ENCODE data around the gene IFI44L.

The IFI44L gene

GRCh38 chr1:78619803-78620579 is at the start of gene IFI44L:
TSS of gene IFI44L (plus strand) at chr1:78620448. CDS start at chr1:78627916, 7,468 bp downstream.
- peak; percentile 56 for DNase-seq

- no peak for DNase-seq
These were observed 49.7 kb upstream of the IFI44L start for GRCh38 chr1:78570539-78570938.

DNA sequence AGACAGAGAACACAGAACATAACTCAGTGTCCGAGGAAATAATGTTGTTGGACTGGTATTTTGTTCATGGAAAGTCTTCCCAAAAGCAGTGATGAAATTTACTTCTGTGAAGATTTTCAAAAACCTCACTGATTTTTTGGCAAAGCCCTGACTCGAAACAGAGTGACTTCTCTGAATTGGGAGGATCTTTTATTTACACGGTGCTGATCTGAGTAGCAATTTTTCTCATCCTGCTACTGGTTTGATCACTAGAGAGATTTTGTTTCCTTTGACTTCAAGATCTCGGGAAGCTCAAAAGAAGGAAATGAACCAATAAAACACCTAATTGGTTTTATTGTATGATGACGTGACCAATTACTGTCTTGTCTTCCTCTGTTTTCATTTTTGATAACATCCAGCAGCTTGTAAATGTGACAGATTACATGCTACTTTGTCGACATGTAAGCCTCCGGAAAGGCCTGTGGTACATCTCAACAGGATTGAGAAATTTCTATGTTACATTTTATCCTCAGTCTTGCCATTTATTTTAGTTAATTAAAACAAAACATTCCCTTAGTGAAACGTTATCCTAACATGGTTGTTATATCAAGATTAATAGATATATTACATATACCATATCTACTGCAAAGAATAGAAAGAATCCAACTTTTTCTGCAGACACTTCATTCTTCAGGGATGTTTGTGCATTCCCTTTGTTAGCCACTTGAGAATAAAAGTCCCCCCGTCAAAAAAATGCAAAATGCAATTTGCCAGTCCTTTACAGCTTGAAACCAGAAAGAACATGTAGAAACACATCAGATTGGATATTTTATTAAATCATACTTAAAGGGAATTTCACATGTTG is 42.8 kb upstream of the IFI44L start:
- DNase-seq: no peak

- no peak for DNase-seq
These were observed 33.7 kb upstream of the IFI44L start for GRCh38 chr1:78586572-78586971.

- DNase-seq: no peak
These were observed 33.0 kb upstream of the IFI44L start for GRCh38 chr1:78587211-78587610.

DNA sequence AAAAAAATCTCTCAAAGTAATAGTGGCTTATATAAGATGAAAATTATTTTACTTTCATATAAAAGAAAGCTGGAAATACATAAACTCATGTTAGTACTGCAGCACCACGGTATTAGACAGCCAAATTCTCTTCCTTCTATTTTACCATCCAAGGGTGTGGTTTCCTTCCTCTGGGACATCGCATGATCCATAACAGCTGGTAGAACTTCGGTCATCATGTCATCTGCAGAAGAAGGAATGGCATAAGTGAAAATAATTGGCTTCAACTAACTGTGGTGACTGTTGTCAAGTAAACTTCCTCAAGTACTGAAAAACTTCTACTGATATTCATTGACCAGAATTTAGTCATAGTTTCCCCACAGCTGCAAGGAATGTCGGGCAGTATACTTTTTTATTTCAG is 28.3 kb upstream of the IFI44L start:
- DNase-seq: no peak

DNA sequence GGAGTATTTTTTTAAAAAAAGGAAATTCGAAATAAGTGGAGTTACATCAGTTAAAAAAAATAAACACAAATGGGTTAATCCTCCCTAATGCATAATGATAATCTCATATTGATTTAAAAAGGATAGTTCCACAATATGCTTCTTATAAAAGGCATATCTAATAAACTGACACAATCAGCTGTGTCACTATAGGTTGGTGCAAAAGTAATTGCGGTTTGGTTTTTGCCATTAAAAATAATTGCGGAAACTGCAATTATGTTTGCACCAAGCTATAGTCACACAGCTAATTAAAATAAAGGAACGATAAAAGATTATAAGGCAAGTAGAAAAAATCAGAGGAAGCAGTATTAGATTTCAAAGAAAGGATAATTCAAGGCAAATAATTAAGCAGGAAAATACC is 21.0 kb upstream of the IFI44L start:
- no peak for DNase-seq

- no peak for DNase-seq
These were observed 19.2 kb upstream of the IFI44L start for GRCh38 chr1:78601068-78601467.

DNA sequence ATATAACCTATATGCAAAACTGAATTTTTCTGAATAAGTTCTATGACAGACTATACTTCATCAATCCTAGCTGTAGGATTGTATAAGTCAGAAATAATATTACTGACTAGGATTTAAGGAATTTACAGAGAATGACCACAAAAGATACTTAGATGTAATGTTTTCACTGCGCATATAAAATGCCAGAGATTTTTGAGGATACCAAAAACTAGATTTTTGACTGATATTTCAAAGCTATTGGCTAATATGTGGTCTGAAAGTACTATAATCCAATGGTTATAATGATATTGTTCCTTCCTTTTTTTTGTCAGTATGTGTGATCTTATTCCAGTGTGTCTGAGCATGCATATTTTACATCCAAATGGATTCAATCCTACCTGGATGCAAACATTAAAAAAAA is 17.0 kb upstream of the IFI44L start:
- no peak for DNase-seq

DNA sequence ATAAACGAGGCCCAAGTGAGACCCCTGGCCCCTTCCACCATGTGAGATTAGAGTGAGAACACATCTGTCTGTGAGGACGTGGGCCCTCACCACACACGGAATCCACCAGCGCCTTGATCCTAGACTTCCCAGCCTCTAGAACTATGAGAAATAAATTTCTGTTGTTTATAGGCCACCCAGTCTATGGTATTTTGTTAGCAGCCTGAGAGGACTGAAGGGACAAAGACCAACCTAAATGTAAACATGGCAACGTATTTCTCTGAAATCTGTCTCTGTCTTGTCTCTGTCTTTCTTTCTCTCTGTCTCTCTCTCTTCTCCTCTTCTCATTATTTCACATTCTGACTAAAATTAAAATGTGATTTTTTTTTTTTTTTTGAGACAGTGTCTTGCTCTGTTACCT is 15.6 kb upstream of the IFI44L start:
- DNase-seq: no peak

DNA sequence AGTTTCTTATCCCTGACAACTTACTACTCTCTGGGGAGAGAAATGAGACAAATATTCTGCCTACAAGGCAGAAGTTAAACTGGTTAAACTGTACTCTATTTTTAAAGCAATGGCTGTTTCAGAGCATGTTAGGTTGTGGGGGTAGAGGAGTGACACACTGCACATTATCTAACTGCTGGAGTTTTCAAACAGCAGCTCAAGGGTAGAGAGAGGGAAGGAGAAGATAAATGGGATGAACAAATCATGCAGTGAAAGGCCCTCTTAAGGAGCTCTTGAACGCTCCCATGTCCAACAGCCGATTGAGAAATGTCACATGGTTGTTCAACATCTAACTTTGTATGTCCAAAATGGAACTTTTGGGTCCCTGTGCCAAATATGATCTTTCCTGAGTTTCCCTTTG is 14.0 kb upstream of the IFI44L start:
- DNase-seq: no peak

DNA sequence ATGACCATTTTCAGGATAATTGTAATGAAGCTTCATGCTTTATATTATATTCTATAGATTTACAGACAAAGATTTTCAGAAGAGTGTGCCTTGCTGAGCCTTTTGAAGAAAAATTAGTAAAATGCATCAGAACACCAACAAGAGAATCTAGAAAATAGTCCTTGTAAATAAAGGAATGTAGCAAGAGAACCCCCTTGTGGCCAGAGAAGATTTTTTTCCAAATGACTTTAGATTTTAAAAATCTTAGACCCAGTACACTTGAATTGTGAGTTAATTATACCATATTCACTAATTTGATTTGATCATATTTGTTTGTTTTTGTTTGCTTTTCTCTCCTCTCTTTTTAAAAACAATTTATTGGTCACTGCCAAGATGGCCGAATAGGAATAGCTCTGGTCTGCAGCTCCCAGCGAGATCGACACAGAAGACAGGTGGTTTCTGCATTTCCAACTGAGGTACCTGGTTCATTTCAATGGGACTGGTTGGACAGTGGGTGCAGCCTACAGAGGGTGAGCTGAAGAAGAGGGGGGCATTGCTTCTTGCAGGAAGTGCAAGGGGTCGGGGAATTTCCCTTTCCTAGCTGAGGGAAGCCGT is 12.8 kb upstream of the IFI44L start:
- no peak for DNase-seq

- no peak for DNase-seq
These were observed 12.3 kb upstream of the IFI44L start for GRCh38 chr1:78607944-78608343.

DNA sequence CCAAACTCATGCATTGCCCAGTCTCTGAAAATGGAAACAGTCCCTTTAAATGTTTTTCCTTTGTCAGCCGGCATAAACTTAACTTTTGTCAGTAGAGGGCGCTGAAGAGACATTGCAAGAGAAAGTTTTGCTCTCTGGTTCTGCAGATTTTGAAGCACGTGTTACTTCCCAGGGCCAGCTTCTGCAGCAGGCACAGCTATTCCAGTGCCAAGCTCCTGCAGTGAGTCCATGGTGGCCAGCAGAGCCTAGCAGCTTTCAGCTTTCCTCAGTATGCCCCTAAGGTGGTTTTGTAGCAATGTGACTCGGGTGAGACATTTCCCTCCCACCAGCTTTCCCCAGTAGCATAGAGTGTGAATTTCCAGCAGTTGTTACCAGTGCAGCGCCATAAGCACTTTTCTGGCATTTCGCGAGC is 2.6 kb upstream of the IFI44L start:
- peak; percentile 28 for DNase-seq

DNA sequence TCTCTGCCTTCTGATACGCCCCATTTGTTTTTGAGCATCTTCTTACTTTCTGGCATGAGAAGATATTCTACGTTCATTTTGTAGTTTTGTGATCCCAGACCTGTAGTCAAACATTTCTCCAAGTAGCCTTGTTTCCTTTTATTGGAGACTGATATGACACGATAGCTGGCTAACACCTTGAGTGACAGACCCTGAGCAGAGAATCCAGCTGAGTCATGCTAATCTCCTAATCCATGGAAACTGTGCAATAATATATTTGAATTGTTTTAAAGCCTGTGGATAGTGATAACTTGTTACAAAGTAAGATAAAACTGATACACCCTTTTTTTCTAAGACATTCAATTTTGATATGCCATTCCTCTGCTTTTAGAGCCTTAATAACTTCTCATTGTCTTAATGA is 1.2 kb upstream of the IFI44L start:
- DNase-seq: no peak

- no peak for DNase-seq
These were observed 824 bp upstream of the IFI44L start for GRCh38 chr1:78619446-78619802.

- DNase-seq: no peak
These were observed 418 bp downstream of the IFI44L start for GRCh38 chr1:78620666-78621065.

DNA sequence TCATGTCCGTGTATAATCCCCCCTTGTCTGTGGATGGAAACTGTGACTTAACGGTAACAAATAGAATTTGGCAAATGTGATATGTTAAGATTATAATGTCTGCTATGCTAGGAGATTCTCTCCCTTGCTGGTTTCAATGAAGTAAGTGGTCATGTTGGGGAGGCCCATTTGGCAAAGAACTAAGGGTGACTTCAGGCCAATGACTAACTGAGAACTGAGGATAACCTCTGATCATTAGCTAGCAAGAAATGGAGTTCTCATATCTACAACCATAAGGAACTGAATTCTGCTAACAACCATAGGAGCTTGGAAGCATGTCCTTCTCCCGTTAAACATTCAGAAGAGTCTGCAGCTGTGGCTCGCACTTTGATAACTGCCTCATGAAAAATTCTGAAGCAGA is 2.3 kb downstream of the IFI44L start:
- no peak for DNase-seq

GRCh38 chr1:78624035-78624434 is 3.8 kb downstream of the IFI44L start:
- no peak for DNase-seq

- no peak for DNase-seq
These were observed 7.1 kb downstream of the IFI44L start for GRCh38 chr1:78627321-78627720.

- no peak for DNase-seq
These were observed 10.4 kb downstream of the IFI44L start for GRCh38 chr1:78630600-78630999.

DNA sequence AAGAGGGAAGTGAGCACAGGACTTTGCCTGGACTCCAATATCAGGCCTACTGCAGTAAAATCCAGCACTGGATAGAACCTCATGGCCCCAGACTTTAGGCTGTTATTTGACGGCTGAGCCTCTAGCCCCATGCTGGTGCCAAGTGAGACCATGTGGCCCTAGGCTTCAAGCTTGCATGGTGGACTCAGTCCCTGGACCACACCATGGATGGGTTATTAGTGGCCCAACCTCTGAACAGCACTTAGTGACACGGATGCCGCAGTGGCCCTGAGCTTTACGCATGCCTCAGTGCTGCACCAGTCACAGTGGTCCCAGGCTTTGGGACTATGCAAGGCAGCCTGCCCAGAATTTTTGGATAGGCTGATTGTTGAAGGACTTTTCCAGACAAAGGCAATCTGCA is 13.0 kb downstream of the IFI44L start:
- DNase-seq: no peak

GRCh38 chr1:78640462-78640861 is 20.2 kb downstream of the IFI44L start:
- DNase-seq: no peak

- DNase-seq: no peak
These were observed 21.3 kb downstream of the IFI44L start for GRCh38 chr1:78641558-78641957.
